DND-41 (cell line): ENCODE results near the gene NHLRC4.

Experiments used
- ATAC-seq: fragments of 200-7000 bp; cut with Tn5 transposase; 3 replicates; pipeline ENCODE4 v1.9.1; 2021; ENCODE audit warnings: low read depth; ENCODE audit not compliant: insufficient read depth
- DNase-seq: peaks from one replicate; pipeline ENCODE4 v3.0.0-alpha.2; 2020
- H2AFZ ChIP-seq: 2 replicates; pipeline ENCODE4 v1.6.0; 2012; ENCODE audit warnings: low read depth, low read length
- H3K27ac ChIP-seq: 2 replicates; pipeline ENCODE4 v1.5.1; 2012; ENCODE audit warnings: low read length, inconsistent platforms
- H3K27me3 ChIP-seq: fragments of 200-600 bp; sonication (generic); 2 replicates; pipeline ENCODE4 v1.6.0; 2012; ENCODE audit warnings: low read length, mild to moderate bottlenecking, inconsistent platforms; ENCODE audit not compliant: insufficient read depth, poor library complexity
- H3K36me3 ChIP-seq: 2 replicates; pipeline ENCODE4 v1.5.1; 2012; ENCODE audit warnings: low read length, inconsistent platforms; ENCODE audit not compliant: insufficient read depth
- H3K4me1 ChIP-seq: 2 replicates; pipeline ENCODE4 v1.5.1; 2012; ENCODE audit warnings: mild to moderate bottlenecking, low read length; ENCODE audit not compliant: insufficient read depth
- H3K4me2 ChIP-seq: 2 replicates; pipeline ENCODE4 v1.6.0; 2012; ENCODE audit warnings: mild to moderate bottlenecking, moderate library complexity, low read length, inconsistent platforms; ENCODE audit not compliant: insufficient read depth
- H3K4me3 ChIP-seq, 2 experiments: fragments of 200-600 bp in 1 of 2; shearing (Covaris generic) in 1 of 2; 2 replicates each; pipeline ENCODE4 v1.5.1; 2012 to 2016; ENCODE audit warnings: inconsistent platforms in 2 of 2, low read length in 2 of 2, mild to moderate bottlenecking in 2 of 2, low read depth in 1 of 2, moderate library complexity in 1 of 2
- H3K79me2 ChIP-seq: 2 replicates; pipeline ENCODE4 v1.6.0; 2012; ENCODE audit warnings: low read length, inconsistent platforms; ENCODE audit not compliant: insufficient read depth
- H3K9ac ChIP-seq: 2 replicates; pipeline ENCODE4 v1.6.0; 2012; ENCODE audit warnings: low read depth, mild to moderate bottlenecking, inconsistent platforms, low read length, moderate library complexity
- H3K9me3 ChIP-seq: 2 replicates; pipeline ENCODE4 v1.5.1; 2012; ENCODE audit warnings: low read length, moderate library complexity, mild to moderate bottlenecking, inconsistent platforms; ENCODE audit not compliant: insufficient read depth, severe bottlenecking
- H4K20me1 ChIP-seq: 2 replicates; pipeline ENCODE4 v1.6.0; 2012; ENCODE audit warnings: low read length; ENCODE audit not compliant: insufficient read depth
- EZH2 ChIP-seq: IDR thresholded peaks from 3 replicates; pipeline ENCODE4 v1.6.1; 2012; ENCODE audit warnings: borderline replicate concordance, low read depth, mild to moderate bottlenecking, moderate library complexity, low read length, inconsistent platforms; ENCODE audit not compliant: severe bottlenecking
- TF ChIP-seq, protein P1 (sequence below): IDR thresholded peaks from 2 replicates; pipeline ENCODE4 v1.5.1; 2012; ENCODE audit warnings: borderline replicate concordance, low read length, moderate library complexity, mild to moderate bottlenecking; ENCODE audit not compliant: poor library complexity, severe bottlenecking; ENCODE audit errors: extremely low read depth

The NHLRC4 gene

GRCh38 chr16:556474-557173, 10.2 kb upstream of the NHLRC4 start:
- H2AFZ ChIP-seq, result no peak overlapping the region
- ATAC-seq (no peak), DNase-seq (no peak)
- no peaks in the 10 kb centered on the region for H3K79me2 ChIP-seq
- no peaks in the 10 kb centered on the region for H3K4me1 ChIP-seq
- no peak overlapping the region for H3K4me2 ChIP-seq
- no peaks in the 10 kb centered on the region; the same call in 1 of the 2 replicates for H4K20me1 ChIP-seq
- no peak overlapping the region for H3K27ac ChIP-seq
- H3K4me3 ChIP-seq, result no peak overlapping the region
- peaks cover 13% of the 10 kb centered on the region for H3K36me3 ChIP-seq
- no peak overlapping the region for H3K9ac ChIP-seq
- no peak for TF ChIP-seq EZH2
- no peaks in the 10 kb centered on the region for H3K27me3 ChIP-seq
- no peaks in the 10 kb centered on the region for H3K9me3 ChIP-seq

- Histone ChIP-seq H2AFZ (no peak overlapping the region), H3K4me2 (no peak overlapping the region), H3K9me3 (no peaks in the 10 kb centered on the region), H4K20me1 (no peaks in the 10 kb centered on the region; the same call in 1 of the 2 replicates), H3K4me3 (no peak overlapping the region), H3K27me3 (no peaks in the 10 kb centered on the region), H3K27ac (no peak overlapping the region), H3K9ac (no peak overlapping the region), H3K79me2 (no peaks in the 10 kb centered on the region), H3K4me1 (no peaks in the 10 kb centered on the region), H3K36me3 (peaks cover 3% of the 10 kb centered on the region)
- no peak for ATAC-seq
- no peak for DNase-seq
- no peak for TF ChIP-seq EZH2
- TF ChIP-seq, protein P1, sequence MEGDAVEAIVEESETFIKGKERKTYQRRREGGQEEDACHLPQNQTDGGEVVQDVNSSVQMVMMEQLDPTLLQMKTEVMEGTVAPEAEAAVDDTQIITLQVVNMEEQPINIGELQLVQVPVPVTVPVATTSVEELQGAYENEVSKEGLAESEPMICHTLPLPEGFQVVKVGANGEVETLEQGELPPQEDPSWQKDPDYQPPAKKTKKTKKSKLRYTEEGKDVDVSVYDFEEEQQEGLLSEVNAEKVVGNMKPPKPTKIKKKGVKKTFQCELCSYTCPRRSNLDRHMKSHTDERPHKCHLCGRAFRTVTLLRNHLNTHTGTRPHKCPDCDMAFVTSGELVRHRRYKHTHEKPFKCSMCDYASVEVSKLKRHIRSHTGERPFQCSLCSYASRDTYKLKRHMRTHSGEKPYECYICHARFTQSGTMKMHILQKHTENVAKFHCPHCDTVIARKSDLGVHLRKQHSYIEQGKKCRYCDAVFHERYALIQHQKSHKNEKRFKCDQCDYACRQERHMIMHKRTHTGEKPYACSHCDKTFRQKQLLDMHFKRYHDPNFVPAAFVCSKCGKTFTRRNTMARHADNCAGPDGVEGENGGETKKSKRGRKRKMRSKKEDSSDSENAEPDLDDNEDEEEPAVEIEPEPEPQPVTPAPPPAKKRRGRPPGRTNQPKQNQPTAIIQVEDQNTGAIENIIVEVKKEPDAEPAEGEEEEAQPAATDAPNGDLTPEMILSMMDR, result no peak
These were observed 9.1 kb upstream of the NHLRC4 start for GRCh38 chr16:557463-558297.

DNA sequence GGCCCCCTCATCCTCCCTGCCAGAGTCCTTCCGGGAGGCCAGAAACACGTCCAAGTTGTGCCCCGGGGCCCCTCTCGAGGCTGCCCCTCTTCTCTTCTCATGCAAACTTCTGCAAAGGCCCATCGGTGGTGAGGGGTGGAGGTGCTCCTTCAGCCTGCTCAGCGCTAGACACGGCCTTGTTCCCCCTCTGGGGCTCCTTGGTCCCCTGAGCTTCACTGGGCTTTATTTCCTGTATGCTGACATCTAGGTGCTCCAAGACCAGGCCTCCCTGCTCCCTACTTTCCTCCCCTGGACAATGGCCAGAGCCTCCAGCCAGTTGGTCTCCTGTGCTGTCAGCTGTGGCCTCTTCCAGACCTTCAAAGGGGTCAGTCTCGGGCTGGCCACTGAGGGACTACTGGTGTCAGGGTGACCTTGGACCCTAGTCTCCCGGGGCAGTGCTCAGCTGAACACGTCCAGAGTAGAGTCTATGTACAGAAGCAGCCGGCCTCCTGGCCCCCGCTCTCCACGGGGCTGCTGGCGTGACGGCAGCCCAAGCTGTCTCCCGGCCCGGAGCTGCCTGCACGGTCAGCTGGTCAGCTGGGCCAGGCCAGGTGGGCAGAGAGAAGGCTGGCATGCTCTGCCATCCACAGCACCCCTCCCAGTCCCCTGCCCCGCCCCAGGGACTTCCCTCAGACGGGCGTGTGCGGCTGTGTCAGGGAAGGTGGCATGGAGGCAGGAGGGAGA, 8.3 kb upstream of the NHLRC4 start:
- no peaks in the 10 kb centered on the region; the same call in 1 of the 2 replicates for H3K36me3 ChIP-seq
- H2AFZ ChIP-seq, result no peak overlapping the region
- no peaks in the 10 kb centered on the region; the same call in 1 of the 2 replicates for H4K20me1 ChIP-seq
- no peak overlapping the region for H3K27ac ChIP-seq
- no peak for DNase-seq
- no peak overlapping the region for H3K4me3 ChIP-seq
- no peak for ATAC-seq
- H3K4me1 ChIP-seq, result no peaks in the 10 kb centered on the region
- H3K4me2 ChIP-seq, result no peak overlapping the region
- H3K9ac ChIP-seq, result no peak overlapping the region
- no peaks in the 10 kb centered on the region for H3K27me3 ChIP-seq
- H3K79me2 ChIP-seq, result no peaks in the 10 kb centered on the region
- TF ChIP-seq EZH2, result no peak
- no peaks in the 10 kb centered on the region for H3K9me3 ChIP-seq

DNA sequence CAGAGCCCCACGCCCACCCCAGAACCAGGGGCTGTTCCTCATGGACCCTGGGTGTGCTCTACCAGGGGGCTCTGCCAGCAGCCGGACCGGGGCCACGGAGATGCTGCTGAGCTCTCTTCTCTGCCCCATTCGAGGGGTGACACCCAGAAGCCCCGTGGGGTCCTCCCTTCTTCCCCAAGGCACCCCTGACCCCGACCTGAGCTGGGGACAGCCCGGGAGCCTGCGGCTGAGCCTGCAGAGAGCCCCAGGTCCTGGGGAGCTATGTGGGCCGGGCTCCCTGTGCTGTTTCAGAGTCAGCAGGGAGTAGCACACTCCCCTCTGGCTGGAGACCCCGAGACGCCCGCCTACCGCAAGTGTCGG, 7.8 kb upstream of the NHLRC4 start:
- ATAC-seq (no peak), DNase-seq (no peak)
- no peaks in the 10 kb centered on the region; the same call in 1 of the 2 replicates for H4K20me1 ChIP-seq
- no peak for TF ChIP-seq EZH2
- TF ChIP-seq, protein P1, result no peak
- H3K9ac ChIP-seq, result no peak overlapping the region
- no peak overlapping the region for H3K27ac ChIP-seq
- no peaks in the 10 kb centered on the region for H3K4me1 ChIP-seq
- no peaks in the 10 kb centered on the region for H3K36me3 ChIP-seq
- no peaks in the 10 kb centered on the region for H3K9me3 ChIP-seq
- no peak overlapping the region for H2AFZ ChIP-seq
- no peak overlapping the region for H3K4me2 ChIP-seq
- H3K4me3 ChIP-seq, result no peak overlapping the region
- no peaks in the 10 kb centered on the region for H3K79me2 ChIP-seq
- no peaks in the 10 kb centered on the region for H3K27me3 ChIP-seq
